Astrocyte (in vitro differentiated cells and primary cell): ENCODE results near the gene KIF1A. TPM values are rescaled to one million over a fixed set of nuclear protein-coding genes. Genes with fewer than 3 reads are reported as not detected.

Source experiments
- DNase-seq: peaks from one replicate; pipeline ENCODE4 v3.0.0-alpha.2; 2010; ENCODE audit warnings: low read depth
- FAIRE-seq: peaks from 2 replicates; lab custom pipeline; 2011; peaks lifted over from hg19 to GRCh38; lab: Jason Lieb, UNC
- H2AFZ ChIP-seq: 2 replicates; pipeline ENCODE4 v1.6.0; 2012; ENCODE audit warnings: low read depth, low read length, inconsistent platforms
- H3K27ac ChIP-seq: 2 replicates; pipeline ENCODE4 v1.5.1; 2011; ENCODE audit warnings: low read depth, low read length, inconsistent platforms
- H3K27me3 ChIP-seq: 2 replicates; pipeline ENCODE4 v1.6.0; 2011; ENCODE audit warnings: low read length, inconsistent platforms; ENCODE audit not compliant: insufficient read depth
- H3K36me3 ChIP-seq: 2 replicates; pipeline ENCODE4 v1.5.1; 2011; ENCODE audit warnings: low read length, inconsistent platforms; ENCODE audit not compliant: insufficient read depth
- H3K4me1 ChIP-seq: 2 replicates; pipeline ENCODE4 v1.5.1; 2011; ENCODE audit warnings: low read length, inconsistent platforms; ENCODE audit not compliant: insufficient read depth
- H3K4me2 ChIP-seq: 2 replicates; pipeline ENCODE4 v1.6.0; 2012; ENCODE audit warnings: low read length, inconsistent platforms
- H3K4me3 ChIP-seq: 2 replicates; pipeline ENCODE4 v1.5.1; 2011; ENCODE audit warnings: low read depth, mild to moderate bottlenecking, low read length, inconsistent platforms; ENCODE audit not compliant: insufficient read depth
- H3K79me2 ChIP-seq: 2 replicates; pipeline ENCODE4 v1.6.0; 2012; ENCODE audit warnings: mild to moderate bottlenecking, low read length, inconsistent platforms; ENCODE audit not compliant: insufficient read depth
- H3K9ac ChIP-seq: 2 replicates; pipeline ENCODE4 v1.6.0; 2012; ENCODE audit warnings: mild to moderate bottlenecking, low read length, inconsistent platforms
- H3K9me3 ChIP-seq: 2 replicates; pipeline ENCODE4 v1.5.1; 2012; ENCODE audit warnings: low read depth, mild to moderate bottlenecking, low read length, inconsistent platforms; ENCODE audit not compliant: insufficient read depth
- H4K20me1 ChIP-seq: 2 replicates; pipeline ENCODE4 v1.6.0; 2012; ENCODE audit warnings: low read length, inconsistent platforms; ENCODE audit not compliant: insufficient read depth
- H3K27ac Mint-ChIP-seq: one replicate; pipeline ENCODE4 v1.8.0; 2021; ENCODE audit warnings: mild to moderate bottlenecking, mixed read lengths; ENCODE audit not compliant: unreplicated experiment
- H3K27me3 Mint-ChIP-seq: one replicate; pipeline ENCODE4 v1.8.0; 2021; ENCODE audit warnings: low read depth, mixed read lengths; ENCODE audit not compliant: unreplicated experiment
- H3K36me3 Mint-ChIP-seq: one replicate; pipeline ENCODE4 v1.8.0; 2021; ENCODE audit warnings: low read depth, mixed read lengths; ENCODE audit not compliant: unreplicated experiment
- H3K4me1 Mint-ChIP-seq: one replicate; pipeline ENCODE4 v1.8.0; 2021; ENCODE audit warnings: low read depth, mixed read lengths; ENCODE audit not compliant: unreplicated experiment
- H3K4me3 Mint-ChIP-seq: one replicate; pipeline ENCODE4 v1.8.0; 2021; ENCODE audit warnings: mild to moderate bottlenecking, moderate library complexity, mixed read lengths; ENCODE audit not compliant: unreplicated experiment
- H3K9me3 Mint-ChIP-seq: one replicate; pipeline ENCODE4 v1.8.0; 2021; ENCODE audit warnings: mild to moderate bottlenecking, mixed read lengths; ENCODE audit not compliant: unreplicated experiment
- EZH2 ChIP-seq: IDR thresholded peaks from 2 replicates; pipeline ENCODE4 v1.6.1; 2012; ENCODE audit warnings: mild to moderate bottlenecking, low read length, inconsistent platforms; ENCODE audit not compliant: insufficient read depth
- total RNA-seq: library from RNA; stranded (reverse); gene quantifications from 2 replicates; pipeline ENCODE4 v1.2.1, GENCODE V29; 2021
- TF ChIP-seq, protein P1 (sequence below): IDR thresholded peaks from 2 replicates; pipeline ENCODE4 v1.5.1; 2011; ENCODE audit warnings: low read depth, mild to moderate bottlenecking, inconsistent platforms, low read length, moderate library complexity; ENCODE audit not compliant: insufficient read depth

The KIF1A gene
- total RNA-seq, 1 donor from 2014 or later = 51.2 TPM

- no peaks in the 10 kb centered on the region for H3K4me1 ChIP-seq
- H3K27ac Mint-ChIP-seq = no peak overlapping the region
- no peaks in the 10 kb centered on the region for H3K4me1 Mint-ChIP-seq
- no peak overlapping the region for H3K4me3 Mint-ChIP-seq
- H3K9ac ChIP-seq = no peak overlapping the region
- no peaks in the 10 kb centered on the region for H3K79me2 ChIP-seq
- peaks cover 43% of the 10 kb centered on the region for H3K27me3 Mint-ChIP-seq
- H3K4me2 ChIP-seq = no peak overlapping the region
- H3K36me3 ChIP-seq = no peaks in the 10 kb centered on the region
- DNase-seq (no peak), FAIRE-seq (no peak)
- no peak overlapping the region for H3K4me3 ChIP-seq
- H3K9me3 ChIP-seq = no peaks in the 10 kb centered on the region
- no peak overlapping the region for H3K27ac ChIP-seq
- TF ChIP-seq EZH2 = no peak
- TF ChIP-seq, protein P1, sequence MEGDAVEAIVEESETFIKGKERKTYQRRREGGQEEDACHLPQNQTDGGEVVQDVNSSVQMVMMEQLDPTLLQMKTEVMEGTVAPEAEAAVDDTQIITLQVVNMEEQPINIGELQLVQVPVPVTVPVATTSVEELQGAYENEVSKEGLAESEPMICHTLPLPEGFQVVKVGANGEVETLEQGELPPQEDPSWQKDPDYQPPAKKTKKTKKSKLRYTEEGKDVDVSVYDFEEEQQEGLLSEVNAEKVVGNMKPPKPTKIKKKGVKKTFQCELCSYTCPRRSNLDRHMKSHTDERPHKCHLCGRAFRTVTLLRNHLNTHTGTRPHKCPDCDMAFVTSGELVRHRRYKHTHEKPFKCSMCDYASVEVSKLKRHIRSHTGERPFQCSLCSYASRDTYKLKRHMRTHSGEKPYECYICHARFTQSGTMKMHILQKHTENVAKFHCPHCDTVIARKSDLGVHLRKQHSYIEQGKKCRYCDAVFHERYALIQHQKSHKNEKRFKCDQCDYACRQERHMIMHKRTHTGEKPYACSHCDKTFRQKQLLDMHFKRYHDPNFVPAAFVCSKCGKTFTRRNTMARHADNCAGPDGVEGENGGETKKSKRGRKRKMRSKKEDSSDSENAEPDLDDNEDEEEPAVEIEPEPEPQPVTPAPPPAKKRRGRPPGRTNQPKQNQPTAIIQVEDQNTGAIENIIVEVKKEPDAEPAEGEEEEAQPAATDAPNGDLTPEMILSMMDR = no peak
- no peaks in the 10 kb centered on the region for H3K9me3 Mint-ChIP-seq
- H2AFZ ChIP-seq = no peak overlapping the region
- H3K36me3 Mint-ChIP-seq = no peaks in the 10 kb centered on the region
- no peaks in the 10 kb centered on the region for H4K20me1 ChIP-seq
- peaks cover 29% of the 10 kb centered on the region for H3K27me3 ChIP-seq
Observed at GRCh38 chr2:240670950-240671349, 149.1 kb downstream of the KIF1A start.

- Histone ChIP-seq H3K79me2 (no peaks in the 10 kb centered on the region), H3K27ac (no peak overlapping the region), H3K36me3 (no peaks in the 10 kb centered on the region), H4K20me1 (no peaks in the 10 kb centered on the region), H2AFZ (no peak overlapping the region), H3K4me2 (no peak overlapping the region), H3K9ac (no peak overlapping the region), H3K4me1 (no peaks in the 10 kb centered on the region), H3K4me3 (no peak overlapping the region), H3K9me3 (no peaks in the 10 kb centered on the region), H3K27me3 (peaks cover 31% of the 10 kb centered on the region)
- no peak overlapping the region for H3K27ac Mint-ChIP-seq
- no peaks in the 10 kb centered on the region for H3K4me1 Mint-ChIP-seq
- no peak for FAIRE-seq
- DNase-seq = no peak
- H3K36me3 Mint-ChIP-seq = no peaks in the 10 kb centered on the region
- H3K9me3 Mint-ChIP-seq = no peaks in the 10 kb centered on the region
- no peak overlapping the region for H3K4me3 Mint-ChIP-seq
- TF ChIP-seq, protein P1 = no peak
- no peak for TF ChIP-seq EZH2
- H3K27me3 Mint-ChIP-seq = peaks cover 43% of the 10 kb centered on the region
Observed at GRCh38 chr2:240670402-240670801, 149.6 kb downstream of the KIF1A start.

GRCh38 chr2:240664622-240665021, 155.4 kb downstream of the KIF1A start:
- DNase-seq = no peak
- H3K79me2 ChIP-seq = no peaks in the 10 kb centered on the region
- H3K9me3 ChIP-seq = peaks cover 2% of the 10 kb centered on the region
- Mint-ChIP-seq H3K4me1 (peaks cover 5% of the 10 kb centered on the region), H3K4me3 (no peak overlapping the region), H3K9me3 (peaks cover 6% of the 10 kb centered on the region), H3K27me3 (peaks cover 32% of the 10 kb centered on the region), H3K27ac (no peak overlapping the region), H3K36me3 (no peaks in the 10 kb centered on the region)
- no peaks in the 10 kb centered on the region for H4K20me1 ChIP-seq
- no peak overlapping the region for H3K4me3 ChIP-seq
- H3K36me3 ChIP-seq = no peaks in the 10 kb centered on the region
- FAIRE-seq = no peak
- no peaks in the 10 kb centered on the region for H3K4me1 ChIP-seq
- H2AFZ ChIP-seq = no peak overlapping the region
- H3K27me3 ChIP-seq = peaks cover 16% of the 10 kb centered on the region
- no peak for TF ChIP-seq EZH2
- H3K9ac ChIP-seq = no peak overlapping the region
- no peak overlapping the region for H3K27ac ChIP-seq
- no peak overlapping the region for H3K4me2 ChIP-seq

Other genes starting within 250 kb of the KIF1A start
- 22.7 and 24.9 TPM in 2 replicates for gene CAPN10, start 233.5 kb downstream of the KIF1A start, total RNA-seq
- gene GPR35, start 194.7 kb downstream of the KIF1A start, total RNA-seq = 0.72 and 0.82 TPM in 2 replicates
- not detected in 2 replicates for gene AQP12B, start 137.3 kb downstream of the KIF1A start, total RNA-seq
- gene AQP12A, start 128.4 kb downstream of the KIF1A start, total RNA-seq = not detected in 2 replicates
- gene AGXT, start 48.6 kb upstream of the KIF1A start, total RNA-seq = not detected in 2 replicates
- gene MAB21L4, start 75.9 kb upstream of the KIF1A start, total RNA-seq = 0.43 and 0.59 TPM in 2 replicates
- gene CROCC2, start 86.1 kb upstream of the KIF1A start, total RNA-seq = not detected in 2 replicates
- gene SNED1, start 178.4 kb upstream of the KIF1A start, total RNA-seq = 0.23 and 0.48 TPM in 2 replicates